Keratinocyte (primary cell): ENCODE results near the gene TMEM109.

Source experiments
- CTCF ChIP-seq, 3 experiments: IDR thresholded peaks in 1 of 3; conservative IDR thresholded peaks in 1 of 3; optimal IDR thresholded peaks in 1 of 3; 2 replicates in 2 of 3; 3 replicates in 1 of 3; pipeline versions ENCODE3 to v1.5.1; 2011; ENCODE audit warnings: low read length in 3 of 3, mild to moderate bottlenecking in 3 of 3, moderate library complexity in 2 of 3, control low read depth in 1 of 3, inconsistent platforms in 1 of 3; ENCODE audit not compliant: insufficient read depth in 2 of 3; ENCODE audit errors: extremely low read depth in 1 of 3
- EZH2 ChIP-seq: IDR thresholded peaks from one replicate; pipeline ENCODE4 v1.6.1; 2012; ENCODE audit warnings: inconsistent platforms, mild to moderate bottlenecking, low read length, moderate library complexity

- TF ChIP-seq EZH2 (no peak), CTCF (optimal IDR thresholded peaks at IDR 0.05 in 1 of 3, IDR thresholded peaks at IDR 0.05 in 1 of 3, conservative IDR thresholded peaks at IDR 0.05 in 1 of 3; ENCODE audit: extremely low read depth in 1 of 3, insufficient read depth in 2 of 3, low read length in 3 of 3) (no peak)
Observed at GRCh38 chr11:60924110-60924905, 10.3 kb downstream of the TMEM109 start, which contains the start of gene TMEM132A.
